Liver (tissue), 9 donors: ENCODE data around the gene MRPL50. TPM values are rescaled to one million over a fixed set of nuclear protein-coding genes. Genes with fewer than 3 reads are reported as not detected.
"Not testable (repeated sequence)": the region's sequence is repeated elsewhere in the genome, so short reads cannot be mapped to it uniquely, and the experiment has no call there.

Source experiments
- DNase-seq: peaks from one replicate; pipeline ENCODE4 v3.0.0-alpha.2; 2017; ENCODE audit warnings: low spot score
- H3K27ac ChIP-seq, 2 donors: one replicate each; pipeline ENCODE4 v1.7.0; 2013; ENCODE audit warnings: inconsistent platforms in 2 of 2, low read length in 2 of 2, control low read depth in 1 of 2, low read depth in 1 of 2, mild to moderate bottlenecking in 1 of 2
- H3K27me3 ChIP-seq, 4 donors: one replicate each; pipeline versions ENCODE4 v1.6.1 to v1.7.0; 2013; ENCODE audit warnings: low read length in 3 of 4, inconsistent platforms in 1 of 4, mild to moderate bottlenecking in 1 of 4, moderate library complexity in 1 of 4; ENCODE audit not compliant: control insufficient read depth in 4 of 4, insufficient read depth in 4 of 4
- H3K36me3 ChIP-seq, 4 donors: one replicate each; pipeline versions ENCODE4 v1.6.1 to v1.7.0; 2013; ENCODE audit warnings: low read length in 3 of 4, mild to moderate bottlenecking in 3 of 4, low read depth in 1 of 4, moderate library complexity in 1 of 4; ENCODE audit not compliant: control insufficient read depth in 4 of 4, insufficient read depth in 3 of 4
- H3K4me1 ChIP-seq, 4 donors: one replicate each; pipeline versions ENCODE4 v1.6.1 to v1.7.0; 2013; ENCODE audit warnings: low read length in 3 of 4, mild to moderate bottlenecking in 3 of 4, moderate library complexity in 1 of 4; ENCODE audit not compliant: control insufficient read depth in 4 of 4, insufficient read depth in 4 of 4
- H3K4me3 ChIP-seq, 3 donors: one replicate each; pipeline versions ENCODE4 v1.6.1 to v1.7.0; 2013; ENCODE audit warnings: low read length in 3 of 3, control low read depth in 1 of 3, low read depth in 1 of 3, mild to moderate bottlenecking in 1 of 3
- H3K9ac ChIP-seq, 2 donors: one replicate each; pipeline ENCODE4 v1.7.0; 2013; ENCODE audit warnings: low read length in 2 of 2, mild to moderate bottlenecking in 2 of 2, moderate library complexity in 2 of 2, control low read depth in 1 of 2, low read depth in 1 of 2
- H3K9me3 ChIP-seq, 4 donors: one replicate each; pipeline versions ENCODE4 v1.6.1 to v1.7.0; 2013; ENCODE audit warnings: low read length in 3 of 4; ENCODE audit not compliant: control insufficient read depth in 4 of 4
- EGR1 ChIP-seq, 2 donors: IDR thresholded peaks; 2 replicates each; pipeline ENCODE4 v1.6.1; 2016 to 2018; ENCODE audit warnings: antibody characterized with exemption in 2 of 2, low read depth in 2 of 2
- FOXA1 ChIP-seq: IDR thresholded peaks from 2 replicates; pipeline ENCODE4 v1.6.1; 2016; ENCODE audit warnings: antibody characterized with exemption
- FOXA2 ChIP-seq: IDR thresholded peaks from 2 replicates; pipeline ENCODE4 v1.6.1; 2016; ENCODE audit warnings: antibody characterized with exemption
- GABPA ChIP-seq, 2 donors: IDR thresholded peaks in 1 of 2; conservative IDR thresholded peaks in 1 of 2; 2 replicates each; pipeline ENCODE4 v1.6.1; 2016; ENCODE audit warnings: antibody characterized with exemption in 2 of 2, mild to moderate bottlenecking in 1 of 2, moderate library complexity in 1 of 2
- HNF4A ChIP-seq, 2 donors: conservative IDR thresholded peaks; 2 replicates each; pipeline ENCODE4 v1.6.1; 2016; ENCODE audit warnings: antibody characterized with exemption in 2 of 2, mild to moderate bottlenecking in 2 of 2
- HNF4G ChIP-seq: IDR thresholded peaks from 2 replicates; pipeline ENCODE4 v1.6.1; 2016; ENCODE audit warnings: antibody characterized with exemption
- JUND ChIP-seq, 2 donors: IDR thresholded peaks; 2 replicates each; pipeline ENCODE4 v1.6.1; 2016; ENCODE audit warnings: antibody characterized with exemption in 2 of 2
- NR2F2 ChIP-seq: IDR thresholded peaks from 2 replicates; pipeline ENCODE4 v1.6.1; 2016; ENCODE audit warnings: antibody characterized with exemption
- RAD21 ChIP-seq, 2 donors: IDR thresholded peaks; 2 replicates each; pipeline ENCODE4 v1.6.1; 2016; ENCODE audit warnings: antibody characterized with exemption in 2 of 2, mild to moderate bottlenecking in 2 of 2
- RXRA ChIP-seq, 2 donors: IDR thresholded peaks; 2 replicates each; pipeline ENCODE4 v1.6.1; 2017 to 2018; ENCODE audit warnings: antibody characterized with exemption in 2 of 2, mild to moderate bottlenecking in 1 of 2
- SP1 ChIP-seq: IDR thresholded peaks from 2 replicates; pipeline ENCODE4 v1.6.1; 2018; ENCODE audit warnings: antibody characterized with exemption, mild to moderate bottlenecking
- TAF1 ChIP-seq: conservative IDR thresholded peaks from 2 replicates; pipeline ENCODE4 v1.6.1; 2016; ENCODE audit warnings: antibody characterized with exemption, mild to moderate bottlenecking
- YY1 ChIP-seq: IDR thresholded peaks from 2 replicates; pipeline ENCODE4 v1.6.1; 2016; ENCODE audit warnings: antibody characterized with exemption, mild to moderate bottlenecking
- WGBS: extraction: QIAGEN DNeasy Blood & Tissue Kit; methylation state at CpG from one replicate; pipeline ENCODE4 v1.1.7; 2013; 5-methylcytosine and 5-hydroxymethylcytosine counted together
- polyA plus RNA-seq, 2 donors: library from polyadenylated mRNA; stranded (reverse) in 1 of 2; unstranded in 1 of 2; fragments of 200-250 nt in 1 of 2; fragments of >200 nt in 1 of 2; fragmentation: Nextera tagmentation in 1 of 2; extraction: Ambion mirVana in 1 of 2; gene quantifications; one replicate each; pipeline versions ENCODE4 v1.2.1 to v1.2.3, GENCODE V29; 2013 to 2015
- total RNA-seq, 2 donors: library from RNA; depleted of rRNA; stranded (reverse); fragments of >200 nt; gene quantifications; one replicate each; pipeline ENCODE4 v1.2.3, GENCODE V29; 2014
- TF ChIP-seq, protein P1 (sequence below): IDR thresholded peaks from 2 replicates; pipeline ENCODE4 v1.6.1; 2016; ENCODE audit warnings: antibody characterized with exemption
- TF ChIP-seq, protein P2 (sequence below): IDR thresholded peaks from 2 replicates; pipeline ENCODE4 v1.6.1; 2016; ENCODE audit warnings: antibody characterized with exemption, mild to moderate bottlenecking
- TF ChIP-seq, protein P3 (sequence below): fragments of 150-350 bp; IDR thresholded peaks from 2 replicates; pipeline ENCODE4 v1.5.1; 2017; ENCODE audit warnings: improper control_type of control experiment, low read depth, low read length; ENCODE audit not compliant: missing input control
- TF ChIP-seq, protein P4 (sequence below): IDR thresholded peaks from 2 replicates; pipeline ENCODE4 v1.6.1; 2016; ENCODE audit warnings: antibody characterized with exemption
- TF ChIP-seq, protein P5 (sequence below): IDR thresholded peaks from 2 replicates; pipeline ENCODE4 v1.6.1; 2016; ENCODE audit warnings: antibody characterized with exemption
- donor health status: healthy.
- donor health status: healthy.
- donor health status: healthy.
- donor health status: healthy.
- donor health status: healthy.

Gene MRPL50
- total and polyA plus RNA-seq, 4 donors: 5.7 to 12.3 (median 10.5) TPM

DNA sequence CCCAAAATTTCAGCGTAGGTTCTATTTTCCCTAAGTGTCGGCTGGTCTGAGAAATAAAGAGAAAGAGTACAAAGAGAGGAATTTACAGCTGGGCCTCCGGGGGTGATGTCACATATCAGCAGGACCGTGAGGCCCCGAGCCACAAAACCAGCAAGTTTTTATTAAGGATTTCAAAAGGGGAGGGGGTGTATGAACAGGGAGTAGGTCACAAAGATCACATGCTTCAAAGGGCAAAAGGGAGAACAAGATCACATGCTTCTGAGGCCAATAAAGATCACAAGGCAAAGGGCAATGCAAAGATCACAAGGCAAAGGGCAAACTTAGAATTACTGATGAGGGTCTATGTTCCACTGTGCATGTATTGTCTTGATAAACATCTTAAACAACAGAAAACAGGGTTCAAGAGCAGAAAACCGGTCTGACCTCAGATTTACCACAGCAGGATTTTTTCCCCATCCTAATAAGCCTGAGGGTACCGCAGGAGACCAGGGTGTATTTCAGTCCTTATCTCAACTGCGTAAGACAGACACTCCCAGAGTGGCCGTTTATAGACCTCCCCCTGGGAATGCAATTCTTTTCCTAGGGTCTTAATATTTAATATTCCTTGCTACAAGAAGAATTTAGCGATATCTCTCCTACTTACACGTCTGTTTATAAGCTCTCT lies 13.4 kb downstream of the MRPL50 start, which contains the start of gene BAAT:
Gene BAAT (minus strand): TSS at position 134 of the 664 bp plus-strand sequence. CDS start 13,602 bp downstream, outside the sequence.
- H3K27ac ChIP-seq: peak within 1 kb of the TSS; percentile 52 to 83
- DNase-seq: not testable (repeated sequence)
- WGBS: 60% methylated on average over 11 of the region's 11 CpGs

DNA sequence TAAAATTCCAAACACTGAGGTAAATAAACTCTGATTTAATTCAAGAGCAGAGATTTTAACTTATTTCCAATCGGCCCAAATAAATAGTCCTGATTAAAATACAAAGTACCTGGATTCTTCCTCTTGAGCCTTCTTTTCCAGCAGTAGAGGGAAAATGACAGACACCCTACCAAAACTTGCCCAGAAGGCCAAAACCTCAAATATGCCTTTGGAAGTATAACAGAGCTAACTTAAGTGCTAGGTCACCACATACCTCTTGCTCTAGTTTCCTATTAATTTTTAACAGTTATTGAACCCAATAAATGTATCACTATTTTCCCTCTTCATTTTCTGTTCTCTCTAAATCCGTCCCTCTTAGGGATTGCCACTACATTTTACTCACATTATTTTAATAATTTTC lies 15.1 kb downstream of the MRPL50 start:
- peak overlapping the region; percentile 52 to 83 for H3K27ac ChIP-seq
- TF ChIP-seq, protein P1, sequence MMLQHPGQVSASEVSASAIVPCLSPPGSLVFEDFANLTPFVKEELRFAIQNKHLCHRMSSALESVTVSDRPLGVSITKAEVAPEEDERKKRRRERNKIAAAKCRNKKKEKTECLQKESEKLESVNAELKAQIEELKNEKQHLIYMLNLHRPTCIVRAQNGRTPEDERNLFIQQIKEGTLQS: no peak
- TF ChIP-seq FOXA1: no peak
- TF ChIP-seq, protein P2, sequence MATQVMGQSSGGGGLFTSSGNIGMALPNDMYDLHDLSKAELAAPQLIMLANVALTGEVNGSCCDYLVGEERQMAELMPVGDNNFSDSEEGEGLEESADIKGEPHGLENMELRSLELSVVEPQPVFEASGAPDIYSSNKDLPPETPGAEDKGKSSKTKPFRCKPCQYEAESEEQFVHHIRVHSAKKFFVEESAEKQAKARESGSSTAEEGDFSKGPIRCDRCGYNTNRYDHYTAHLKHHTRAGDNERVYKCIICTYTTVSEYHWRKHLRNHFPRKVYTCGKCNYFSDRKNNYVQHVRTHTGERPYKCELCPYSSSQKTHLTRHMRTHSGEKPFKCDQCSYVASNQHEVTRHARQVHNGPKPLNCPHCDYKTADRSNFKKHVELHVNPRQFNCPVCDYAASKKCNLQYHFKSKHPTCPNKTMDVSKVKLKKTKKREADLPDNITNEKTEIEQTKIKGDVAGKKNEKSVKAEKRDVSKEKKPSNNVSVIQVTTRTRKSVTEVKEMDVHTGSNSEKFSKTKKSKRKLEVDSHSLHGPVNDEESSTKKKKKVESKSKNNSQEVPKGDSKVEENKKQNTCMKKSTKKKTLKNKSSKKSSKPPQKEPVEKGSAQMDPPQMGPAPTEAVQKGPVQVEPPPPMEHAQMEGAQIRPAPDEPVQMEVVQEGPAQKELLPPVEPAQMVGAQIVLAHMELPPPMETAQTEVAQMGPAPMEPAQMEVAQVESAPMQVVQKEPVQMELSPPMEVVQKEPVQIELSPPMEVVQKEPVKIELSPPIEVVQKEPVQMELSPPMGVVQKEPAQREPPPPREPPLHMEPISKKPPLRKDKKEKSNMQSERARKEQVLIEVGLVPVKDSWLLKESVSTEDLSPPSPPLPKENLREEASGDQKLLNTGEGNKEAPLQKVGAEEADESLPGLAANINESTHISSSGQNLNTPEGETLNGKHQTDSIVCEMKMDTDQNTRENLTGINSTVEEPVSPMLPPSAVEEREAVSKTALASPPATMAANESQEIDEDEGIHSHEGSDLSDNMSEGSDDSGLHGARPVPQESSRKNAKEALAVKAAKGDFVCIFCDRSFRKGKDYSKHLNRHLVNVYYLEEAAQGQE: peak; percentile 68
- no peak for TF ChIP-seq HNF4G
- TF ChIP-seq, protein P3, sequence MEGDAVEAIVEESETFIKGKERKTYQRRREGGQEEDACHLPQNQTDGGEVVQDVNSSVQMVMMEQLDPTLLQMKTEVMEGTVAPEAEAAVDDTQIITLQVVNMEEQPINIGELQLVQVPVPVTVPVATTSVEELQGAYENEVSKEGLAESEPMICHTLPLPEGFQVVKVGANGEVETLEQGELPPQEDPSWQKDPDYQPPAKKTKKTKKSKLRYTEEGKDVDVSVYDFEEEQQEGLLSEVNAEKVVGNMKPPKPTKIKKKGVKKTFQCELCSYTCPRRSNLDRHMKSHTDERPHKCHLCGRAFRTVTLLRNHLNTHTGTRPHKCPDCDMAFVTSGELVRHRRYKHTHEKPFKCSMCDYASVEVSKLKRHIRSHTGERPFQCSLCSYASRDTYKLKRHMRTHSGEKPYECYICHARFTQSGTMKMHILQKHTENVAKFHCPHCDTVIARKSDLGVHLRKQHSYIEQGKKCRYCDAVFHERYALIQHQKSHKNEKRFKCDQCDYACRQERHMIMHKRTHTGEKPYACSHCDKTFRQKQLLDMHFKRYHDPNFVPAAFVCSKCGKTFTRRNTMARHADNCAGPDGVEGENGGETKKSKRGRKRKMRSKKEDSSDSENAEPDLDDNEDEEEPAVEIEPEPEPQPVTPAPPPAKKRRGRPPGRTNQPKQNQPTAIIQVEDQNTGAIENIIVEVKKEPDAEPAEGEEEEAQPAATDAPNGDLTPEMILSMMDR: no peak
- TF ChIP-seq, protein P4, sequence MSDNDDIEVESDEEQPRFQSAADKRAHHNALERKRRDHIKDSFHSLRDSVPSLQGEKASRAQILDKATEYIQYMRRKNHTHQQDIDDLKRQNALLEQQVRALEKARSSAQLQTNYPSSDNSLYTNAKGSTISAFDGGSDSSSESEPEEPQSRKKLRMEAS: no peak
- TF ChIP-seq TAF1: peak; percentile 67

More for the DNA sequence above, 13.4 kb downstream of the MRPL50 start, which contains the start of gene BAAT:
- Histone ChIP-seq H3K36me3 (peaks cover 0 to 19% (median 12%) of the 10 kb centered on the region in 4 donors), H3K4me3 (peak within 1 kb of the TSS; percentile 43 to 91 (median 64)), H3K9ac (peak within 1 kb of the TSS; percentile 80 to 94), H3K4me1 (peaks cover 0 to 41% (median 25%) of the 10 kb centered on the region in 4 donors)
- H3K27me3 ChIP-seq, H3K9me3 ChIP-seq: not testable (repeated sequence)
- TF ChIP-seq RAD21 (IDR thresholded peaks at IDR 0.05) (peak; percentile 19 to 38), EGR1 (IDR thresholded peaks at IDR 0.05; ENCODE audit: low read depth in 2 of 2) (peak in 1 of 2 donors; percentile 53), TAF1 (peak; percentile 85), YY1 (peak; percentile 34), NR2F2 (peak; percentile 77), JUND (IDR thresholded peaks at IDR 0.05) (peak; percentile 14 to 74), HNF4A (conservative IDR thresholded peaks at IDR 0.05) (peak; percentile 98), SP1 (peak; percentile 74), HNF4G (peak; percentile 90), FOXA1 (peak; percentile 28), RXRA (IDR thresholded peaks at IDR 0.05) (peak; percentile 83 to 93), FOXA2 (peak; percentile 67), GABPA (IDR thresholded peaks at IDR 0.05 in 1 of 2, conservative IDR thresholded peaks at IDR 0.05 in 1 of 2) (peak in 1 of 2 donors; percentile 18)
- TF ChIP-seq, protein P2: peak; percentile 86
- TF ChIP-seq, protein P4: peak; percentile 60
- TF ChIP-seq, protein P5, sequence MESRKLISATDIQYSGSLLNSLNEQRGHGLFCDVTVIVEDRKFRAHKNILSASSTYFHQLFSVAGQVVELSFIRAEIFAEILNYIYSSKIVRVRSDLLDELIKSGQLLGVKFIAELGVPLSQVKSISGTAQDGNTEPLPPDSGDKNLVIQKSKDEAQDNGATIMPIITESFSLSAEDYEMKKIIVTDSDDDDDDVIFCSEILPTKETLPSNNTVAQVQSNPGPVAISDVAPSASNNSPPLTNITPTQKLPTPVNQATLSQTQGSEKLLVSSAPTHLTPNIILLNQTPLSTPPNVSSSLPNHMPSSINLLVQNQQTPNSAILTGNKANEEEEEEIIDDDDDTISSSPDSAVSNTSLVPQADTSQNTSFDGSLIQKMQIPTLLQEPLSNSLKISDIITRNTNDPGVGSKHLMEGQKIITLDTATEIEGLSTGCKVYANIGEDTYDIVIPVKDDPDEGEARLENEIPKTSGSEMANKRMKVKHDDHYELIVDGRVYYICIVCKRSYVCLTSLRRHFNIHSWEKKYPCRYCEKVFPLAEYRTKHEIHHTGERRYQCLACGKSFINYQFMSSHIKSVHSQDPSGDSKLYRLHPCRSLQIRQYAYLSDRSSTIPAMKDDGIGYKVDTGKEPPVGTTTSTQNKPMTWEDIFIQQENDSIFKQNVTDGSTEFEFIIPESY: peak; percentile 77
- TF ChIP-seq, protein P1: peak; percentile 35

More for the DNA sequence above, 15.1 kb downstream of the MRPL50 start:
- DNase-seq: no peak
- Histone ChIP-seq H3K9me3 (peaks cover 0 to 2% (median 0%) of the 10 kb centered on the region in 4 donors), H3K27me3 (no peaks in the 10 kb centered on the region), H3K36me3 (peaks cover 0 to 8% (median 1%) of the 10 kb centered on the region in 4 donors), H3K4me1 (peaks cover 0 to 49% (median 29%) of the 10 kb centered on the region in 4 donors), H3K9ac (peak overlapping the region; percentile 59 to 94), H3K4me3 (peak overlapping the region; percentile 43 to 91 (median 64))
- WGBS: 38% methylated on average over 2 of the region's 2 CpGs
